ENCODE measurements around the gene FHOD3. TPM values are rescaled to one million over a fixed set of nuclear protein-coding genes. Genes with fewer than 3 reads are reported as not detected.

Gene FHOD3
- total RNA-seq, 1 donor = 3.0 TPM

- no peak for TF ChIP-seq CTCF (IDR thresholded peaks at IDR 0.05; ENCODE audit: insufficient read depth, low read length)
- no peak for DNase-seq (ENCODE audit: low read depth)
- no peak overlapping the region for H3K4me3 ChIP-seq (ENCODE audit: low read depth, low read length)
Measured at GRCh38 chr18:36798738-36799473, 501.4 kb downstream of the FHOD3 start.

GRCh38 chr18:36805105-36805504, 507.6 kb downstream of the FHOD3 start:
- no peak overlapping the region for H3K4me3 ChIP-seq (ENCODE audit: low read depth, low read length)
- DNase-seq (ENCODE audit: low read depth) = no peak
- no peak for TF ChIP-seq CTCF (IDR thresholded peaks at IDR 0.05; ENCODE audit: insufficient read depth, low read length)

- DNase-seq (ENCODE audit: low read depth) = peak; percentile 56
- TF ChIP-seq CTCF (IDR thresholded peaks at IDR 0.05; ENCODE audit: insufficient read depth, low read length) = no peak
- H3K4me3 ChIP-seq (ENCODE audit: low read depth, low read length) = no peak overlapping the region
Measured at GRCh38 chr18:36808681-36809080, 511.2 kb downstream of the FHOD3 start.

- no peak overlapping the region for H3K4me3 ChIP-seq (ENCODE audit: low read depth, low read length)
- peak; percentile 78 for DNase-seq (ENCODE audit: low read depth)
- TF ChIP-seq CTCF (IDR thresholded peaks at IDR 0.05; ENCODE audit: insufficient read depth, low read length) = peak; percentile 82
Measured at GRCh38 chr18:36809590-36810381, 512.3 kb downstream of the FHOD3 start.

GRCh38 chr18:36811430-36811829, 513.9 kb downstream of the FHOD3 start:
- no peak for TF ChIP-seq CTCF (IDR thresholded peaks at IDR 0.05; ENCODE audit: insufficient read depth, low read length)
- no peak overlapping the region for H3K4me3 ChIP-seq (ENCODE audit: low read depth, low read length)
- DNase-seq (ENCODE audit: low read depth) = peak; percentile 80

GRCh38 chr18:36811955-36812354, 514.4 kb downstream of the FHOD3 start:
- DNase-seq (ENCODE audit: low read depth) = peak; percentile 43
- H3K4me3 ChIP-seq (ENCODE audit: low read depth, low read length) = no peak overlapping the region
- no peak for TF ChIP-seq CTCF (IDR thresholded peaks at IDR 0.05; ENCODE audit: insufficient read depth, low read length)
